Upper lobe of right lung (tissue), 1 donor: ENCODE results near the gene SP2. TPM values are rescaled to one million over a fixed set of nuclear protein-coding genes. Genes with fewer than 3 reads are reported as not detected.
A peak's percentile ranks its signal among the peaks of the same experiment; 100 is the strongest.

Source experiments
- ATAC-seq: fragments of 200-7000 bp; cut with Tn5 transposase; one replicate; pipeline ENCODE4 v1.9.1; 2020; ENCODE audit warnings: mild to moderate bottlenecking, moderate library complexity
- DNase-seq: peaks from one replicate; pipeline ENCODE4 v3.0.0-alpha.2; 2020
- H3K27ac ChIP-seq: fragments of 200-600 bp; one replicate; pipeline ENCODE4 v1.8.0; 2022
- H3K27me3 ChIP-seq: fragments of 200-600 bp; one replicate; pipeline ENCODE4 v1.8.0; 2022; ENCODE audit warnings: mild to moderate bottlenecking
- H3K36me3 ChIP-seq: fragments of 200-600 bp; one replicate; pipeline ENCODE4 v1.8.0; 2022
- H3K4me1 ChIP-seq: fragments of 200-600 bp; one replicate; pipeline ENCODE4 v1.8.0; 2022
- H3K4me3 ChIP-seq: fragments of 200-600 bp; one replicate; pipeline ENCODE4 v1.8.0; 2022; ENCODE audit warnings: mild to moderate bottlenecking
- H3K9me3 ChIP-seq: fragments of 200-600 bp; one replicate; pipeline ENCODE4 v1.8.0; 2022
- intact Hi-C: fragments of 100-400 bp; cut with DNase I; formaldehyde crosslinking; loops from one replicate; pipeline ENCODE4 v1.11.0; 2022
- total RNA-seq: library from RNA; stranded (reverse); fragmentation: NEBNext Ultra II Directional; extraction: Animal tissue kit (Norgen Biotek cat#: 25700); gene quantifications from one replicate; pipeline ENCODE4 v1.2.1, GENCODE V29; 2021
- TF ChIP-seq, protein P1 (sequence below): fragments of 200-600 bp; IDR thresholded peaks from one replicate; pipeline ENCODE4 v1.8.0; 2022; ENCODE audit warnings: antibody characterized with exemption
- donor health status: DM: no; HTN: yes; CAD: no; lungs with severe emphysema.

Gene SP2
- total RNA-seq, 1 donor from 2014 or later = 16.9 TPM

GRCh38 chr17:47906443-47906842 lies 10.4 kb downstream of the SP2 start:
- Histone ChIP-seq H3K36me3 (no peaks in the 10 kb centered on the region), H3K27ac (peak overlapping the region; percentile 83), H3K4me1 (peaks cover 42% of the 10 kb centered on the region), H3K4me3 (no peak overlapping the region), H3K9me3 (no peaks in the 10 kb centered on the region), H3K27me3 (no peaks in the 10 kb centered on the region)
- peak; percentile 9 for ATAC-seq
- TF ChIP-seq, protein P1, sequence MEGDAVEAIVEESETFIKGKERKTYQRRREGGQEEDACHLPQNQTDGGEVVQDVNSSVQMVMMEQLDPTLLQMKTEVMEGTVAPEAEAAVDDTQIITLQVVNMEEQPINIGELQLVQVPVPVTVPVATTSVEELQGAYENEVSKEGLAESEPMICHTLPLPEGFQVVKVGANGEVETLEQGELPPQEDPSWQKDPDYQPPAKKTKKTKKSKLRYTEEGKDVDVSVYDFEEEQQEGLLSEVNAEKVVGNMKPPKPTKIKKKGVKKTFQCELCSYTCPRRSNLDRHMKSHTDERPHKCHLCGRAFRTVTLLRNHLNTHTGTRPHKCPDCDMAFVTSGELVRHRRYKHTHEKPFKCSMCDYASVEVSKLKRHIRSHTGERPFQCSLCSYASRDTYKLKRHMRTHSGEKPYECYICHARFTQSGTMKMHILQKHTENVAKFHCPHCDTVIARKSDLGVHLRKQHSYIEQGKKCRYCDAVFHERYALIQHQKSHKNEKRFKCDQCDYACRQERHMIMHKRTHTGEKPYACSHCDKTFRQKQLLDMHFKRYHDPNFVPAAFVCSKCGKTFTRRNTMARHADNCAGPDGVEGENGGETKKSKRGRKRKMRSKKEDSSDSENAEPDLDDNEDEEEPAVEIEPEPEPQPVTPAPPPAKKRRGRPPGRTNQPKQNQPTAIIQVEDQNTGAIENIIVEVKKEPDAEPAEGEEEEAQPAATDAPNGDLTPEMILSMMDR = no peak
- intact Hi-C loops = no loop called here
- no peak for DNase-seq

DNA sequence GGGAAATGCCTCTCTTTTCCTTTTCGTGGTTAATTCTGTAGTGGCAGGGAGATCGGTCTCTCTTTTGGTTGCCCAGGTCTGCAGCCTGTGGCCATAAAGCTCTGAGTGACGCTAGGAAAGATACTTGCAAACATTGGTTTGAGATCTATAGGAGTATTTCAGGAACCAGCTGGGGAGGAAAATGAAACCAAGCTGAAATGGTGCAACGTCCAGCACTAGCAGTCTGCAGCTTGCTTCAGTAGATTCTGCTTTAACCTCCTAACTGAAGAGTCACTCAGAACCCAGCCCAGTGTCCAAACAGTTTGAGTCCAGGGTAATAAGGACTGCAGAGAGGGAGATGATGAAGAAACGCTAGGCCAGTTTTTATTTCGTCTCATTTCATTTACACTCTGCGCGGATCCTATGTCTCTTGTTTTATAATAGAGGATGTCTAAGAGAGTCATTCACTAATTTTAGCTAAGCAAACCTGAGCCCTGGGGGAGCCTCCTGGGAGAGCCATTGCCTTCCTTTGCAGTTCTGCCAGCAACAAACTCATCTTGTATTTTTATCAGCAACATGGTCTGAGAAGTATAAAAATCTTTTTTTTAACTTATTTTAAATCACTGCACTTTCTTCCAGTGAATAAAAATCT lies 12.0 kb downstream of the SP2 start:
- Histone ChIP-seq H3K4me3 (no peak overlapping the region), H3K36me3 (no peaks in the 10 kb centered on the region), H3K4me1 (peaks cover 42% of the 10 kb centered on the region), H3K9me3 (no peaks in the 10 kb centered on the region), H3K27me3 (no peaks in the 10 kb centered on the region), H3K27ac (peak overlapping the region; percentile 36)
- intact Hi-C loops = no loop called here
- no peak for DNase-seq
- peak; percentile 72 for ATAC-seq
- TF ChIP-seq, protein P1 = no peak

DNA sequence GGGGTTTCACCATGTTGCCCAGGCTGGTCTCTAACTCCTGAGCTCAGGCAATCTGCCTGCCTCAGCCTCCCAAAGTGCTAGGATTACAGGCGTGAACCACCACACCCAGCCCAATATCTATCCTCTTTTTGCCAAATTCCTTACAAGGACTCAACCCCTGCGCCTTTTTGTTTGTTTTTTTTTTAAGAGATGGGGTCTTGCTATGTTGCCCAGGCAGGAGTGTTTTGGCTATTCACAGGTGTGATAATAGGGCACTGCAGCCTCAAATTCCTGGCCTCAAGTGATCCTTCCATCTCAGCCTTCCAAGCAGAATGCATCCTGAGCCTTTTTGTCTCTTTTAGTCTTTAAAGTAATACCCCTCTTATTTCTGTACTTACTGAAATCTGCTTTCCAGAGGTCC lies 17.0 kb downstream of the SP2 start:
- Histone ChIP-seq H3K27me3 (no peaks in the 10 kb centered on the region), H3K4me3 (no peak overlapping the region), H3K36me3 (peaks cover 19% of the 10 kb centered on the region), H3K27ac (no peak overlapping the region), H3K4me1 (peaks cover 10% of the 10 kb centered on the region), H3K9me3 (no peaks in the 10 kb centered on the region)
- ATAC-seq = no peak
- TF ChIP-seq, protein P1 = no peak
- DNase-seq = no peak
- intact Hi-C loops = no loop called here

- intact Hi-C loops = no loop called here
- no peak for DNase-seq
- Histone ChIP-seq H3K4me1 (no peaks in the 10 kb centered on the region), H3K27ac (no peak overlapping the region), H3K27me3 (no peaks in the 10 kb centered on the region), H3K4me3 (no peak overlapping the region), H3K36me3 (peaks cover 19% of the 10 kb centered on the region), H3K9me3 (no peaks in the 10 kb centered on the region)
- TF ChIP-seq, protein P1 = no peak
- no peak for ATAC-seq
Measured at GRCh38 chr17:47914306-47914948, 18.4 kb downstream of the SP2 start.

- Histone ChIP-seq H3K27ac (no peak overlapping the region), H3K27me3 (no peaks in the 10 kb centered on the region), H3K9me3 (no peaks in the 10 kb centered on the region), H3K36me3 (peaks cover 19% of the 10 kb centered on the region), H3K4me3 (no peak overlapping the region), H3K4me1 (no peaks in the 10 kb centered on the region)
- TF ChIP-seq, protein P1 = no peak
- ATAC-seq (peak; percentile 16), DNase-seq (no peak)
- intact Hi-C loops = no loop called here
Measured at GRCh38 chr17:47915776-47916398, 19.9 kb downstream of the SP2 start.
